Caco-2 (cell line): ENCODE results near the gene CYP46A1. TPM values are rescaled to one million over a fixed set of nuclear protein-coding genes. Genes with fewer than 3 reads are reported as not detected.

Experiments
- BruUV-seq: library from RNA; stranded (reverse); fragments of 400-500 nt; replicated peaks from 2 replicates; lab custom pipeline; 2021; lab: Mats Ljungman, UMichigan
- CTCF ChIA-PET: fragments of 300-600 bp; sonication (Branson Sonifier 250); formaldehyde crosslinking; loops from one replicate; lab custom pipeline; 2022; ENCODE audit warnings: antibody characterized with exemption; lab: Charles Lee
- POLR2A ChIA-PET: fragments of 300-600 bp; sonication (Branson Sonifier 250); formaldehyde crosslinking; loops from one replicate; lab custom pipeline; 2022; ENCODE audit warnings: antibody characterized with exemption; lab: Charles Lee
- DNase-seq, 2 experiments: peaks; one replicate each; pipeline versions ENCODE4 v3.0.0 to v3.0.0-alpha.2; 2020 to 2022
- H3K27me3 ChIP-seq: replicated peaks from 2 replicates; pipeline ENCODE4 v1.6.0; 2011; ENCODE audit warnings: low read length; ENCODE audit not compliant: control insufficient read depth, insufficient read depth
- H3K36me3 ChIP-seq: 2 replicates; pipeline ENCODE4 v1.5.1; 2011; ENCODE audit warnings: low read length; ENCODE audit not compliant: control insufficient read depth, insufficient read depth
- H3K4me1 ChIP-seq: fragments of 250-450 bp; sonication (Bioruptor Pico); 2 replicates; pipeline ENCODE4 v1.5.1; 2020; ENCODE audit warnings: mild to moderate bottlenecking
- H3K4me3 ChIP-seq: 2 replicates; pipeline ENCODE4 v1.5.1; 2011; ENCODE audit warnings: low read depth, mild to moderate bottlenecking, control low read depth, low read length
- H3K9me3 ChIP-seq: fragments of 250-450 bp; sonication (Bioruptor Pico); 2 replicates; pipeline ENCODE4 v1.5.1; 2020; ENCODE audit warnings: mild to moderate bottlenecking, moderate library complexity
- H3K27ac Mint-ChIP-seq: one replicate; pipeline ENCODE4 v1.8.0; 2022; ENCODE audit warnings: mixed read lengths; ENCODE audit not compliant: unreplicated experiment
- H3K27me3 Mint-ChIP-seq: one replicate; pipeline ENCODE4 v1.8.0; 2022; ENCODE audit warnings: mixed read lengths; ENCODE audit not compliant: insufficient read depth, unreplicated experiment
- H3K36me3 Mint-ChIP-seq: one replicate; pipeline ENCODE4 v1.8.0; 2022; ENCODE audit warnings: mild to moderate bottlenecking, mixed read lengths; ENCODE audit not compliant: insufficient read depth, unreplicated experiment
- H3K4me1 Mint-ChIP-seq: one replicate; pipeline ENCODE4 v1.8.0; 2022; ENCODE audit warnings: low read depth, mixed read lengths; ENCODE audit not compliant: unreplicated experiment
- H3K4me3 Mint-ChIP-seq: one replicate; pipeline ENCODE4 v1.8.0; 2022; ENCODE audit warnings: mild to moderate bottlenecking, moderate library complexity, mixed read lengths; ENCODE audit not compliant: unreplicated experiment
- H3K9me3 Mint-ChIP-seq: one replicate; pipeline ENCODE4 v1.8.0; 2022; ENCODE audit warnings: mixed read lengths; ENCODE audit not compliant: unreplicated experiment
- CTCF ChIP-seq, 2 experiments: fragments of 200-600 bp in 1 of 2; IDR thresholded peaks; 1 replicate in 1 of 2; 2 replicates in 1 of 2; pipeline versions ENCODE4 v1.5.1 to v1.8.0; 2011 to 2022; ENCODE audit warnings: antibody characterized with exemption in 1 of 2, control low read depth in 1 of 2, inconsistent platforms in 1 of 2, low read depth in 1 of 2, low read length in 1 of 2, mild to moderate bottlenecking in 1 of 2, moderate library complexity in 1 of 2; ENCODE audit not compliant: insufficient read depth in 1 of 2, severe bottlenecking in 1 of 2, unreplicated experiment in 1 of 2
- intact Hi-C: fragments of 100-400 bp; cut with micrococcal nuclease; formaldehyde crosslinking; loops from one replicate; pipeline ENCODE4 v1.10.0; 2022; ENCODE audit not compliant: unreplicated experiment
- total RNA-seq: library from RNA; stranded (reverse); gene quantifications from 2 replicates; pipeline ENCODE4 v1.2.3, GENCODE V29; 2022

Gene CYP46A1
- total RNA-seq, 1 experiment from 2014 or later, result 0.09 TPM

GRCh38 chr14:99679543-99679942 is 4.6 kb upstream of the CYP46A1 start:
- Histone ChIP-seq H3K4me3 (no peak overlapping the region), H3K27me3 (no peaks in the 10 kb centered on the region), H3K9me3 (peaks cover 15% of the 10 kb centered on the region), H3K4me1 (peaks cover 7% of the 10 kb centered on the region; the same call in 1 of the 2 replicates), H3K36me3 (no peaks in the 10 kb centered on the region)
- no peak for DNase-seq
- TF ChIP-seq CTCF (IDR thresholded peaks at IDR 0.05; ENCODE audit: insufficient read depth in 1 of 2, low read depth in 1 of 2, low read length in 1 of 2, severe bottlenecking in 1 of 2, unreplicated experiment in 1 of 2), result no peak
- intact Hi-C loops, result no loop called here
- BruUV-seq, result no TSS peak
- Mint-ChIP-seq H3K36me3 (peaks cover 13% of the 10 kb centered on the region), H3K4me3 (no peak overlapping the region), H3K4me1 (peaks cover 7% of the 10 kb centered on the region), H3K9me3 (no peaks in the 10 kb centered on the region), H3K27me3 (peaks cover 3% of the 10 kb centered on the region), H3K27ac (no peak overlapping the region)
- POLR2A ChIA-PET, result no interaction called here
- CTCF ChIA-PET, result no interaction called here

- CTCF ChIA-PET, result no interaction called here
- intact Hi-C loops, result loop anchor here (5.0 kb wide), 2 partner anchors 78 to 112 kb away; partner anchors contain the start of genes CCDC85C and EML1
These were observed 4.1 kb upstream of the CYP46A1 start for GRCh38 chr14:99679996-99680395.

GRCh38 chr14:99681101-99681831 is 2.8 kb upstream of the CYP46A1 start:
- ChIA-PET POLR2A (no interaction called here), CTCF (no interaction called here)
- Mint-ChIP-seq H3K4me3 (no peak overlapping the region), H3K36me3 (peaks cover 13% of the 10 kb centered on the region), H3K4me1 (peaks cover 7% of the 10 kb centered on the region), H3K27me3 (peaks cover 10% of the 10 kb centered on the region), H3K9me3 (no peaks in the 10 kb centered on the region), H3K27ac (no peak overlapping the region)
- TF ChIP-seq CTCF (IDR thresholded peaks at IDR 0.05; ENCODE audit: insufficient read depth in 1 of 2, low read depth in 1 of 2, low read length in 1 of 2, severe bottlenecking in 1 of 2, unreplicated experiment in 1 of 2), result no peak
- no TSS peak for BruUV-seq
- H3K4me1 ChIP-seq, result peaks cover 9% of the 10 kb centered on the region; the same call in 1 of the 2 replicates
- intact Hi-C loops, result loop anchor here (5.0 kb wide), 2 partner anchors 79 to 111 kb away; partner anchors contain the start of genes CCDC85C and EML1
- peaks cover 15% of the 10 kb centered on the region for H3K9me3 ChIP-seq
- H3K4me3 ChIP-seq, result no peak overlapping the region
- H3K27me3 ChIP-seq, result no peaks in the 10 kb centered on the region
- no peak for DNase-seq
- H3K36me3 ChIP-seq, result no peaks in the 10 kb centered on the region

More at GRCh38 chr14:99679996-99680395, 4.1 kb upstream of the CYP46A1 start:
- Histone ChIP-seq H3K4me3 (no peak overlapping the region), H3K4me1 (peaks cover 9% of the 10 kb centered on the region; the same call in 1 of the 2 replicates), H3K27me3 (no peaks in the 10 kb centered on the region), H3K9me3 (peaks cover 15% of the 10 kb centered on the region), H3K36me3 (no peaks in the 10 kb centered on the region)
- Mint-ChIP-seq H3K36me3 (peaks cover 13% of the 10 kb centered on the region), H3K4me1 (peaks cover 7% of the 10 kb centered on the region), H3K27me3 (peaks cover 3% of the 10 kb centered on the region), H3K9me3 (no peaks in the 10 kb centered on the region), H3K27ac (no peak overlapping the region), H3K4me3 (no peak overlapping the region)
- TF ChIP-seq CTCF (IDR thresholded peaks at IDR 0.05; ENCODE audit: insufficient read depth in 1 of 2, low read depth in 1 of 2, low read length in 1 of 2, severe bottlenecking in 1 of 2, unreplicated experiment in 1 of 2), result no peak
- no TSS peak for BruUV-seq
- DNase-seq, result no peak
- POLR2A ChIA-PET, result no interaction called here
